Activated B cell treated with CpG ODN at 0.5 μM for 24 hours (primary cell): ENCODE results near the gene C10orf95. TPM values are rescaled to one million over a fixed set of nuclear protein-coding genes. Genes with fewer than 3 reads are reported as not detected.

Experiments
- ATAC-seq: fragments of 200-7000 bp; cut with Tn5 transposase; one replicate; pipeline ENCODE4 v1.10.0; 2021; ENCODE audit warnings: low read depth, mild to moderate bottlenecking, moderate library complexity
- CTCF ChIA-PET: fragments of 350-600 bp; sonication (Branson Sonifier 250); formaldehyde crosslinking; loops from one replicate; lab custom pipeline; 2021; ENCODE audit warnings: antibody characterized with exemption; lab: Charles Lee
- POLR2A ChIA-PET: fragments of 350-600 bp; sonication (Branson Sonifier 250); formaldehyde crosslinking; loops from one replicate; lab custom pipeline; 2021; ENCODE audit warnings: antibody characterized with exemption; lab: Charles Lee
- DNase-seq: peaks from one replicate; pipeline ENCODE4 v3.0.0; 2022
- H3K27ac Mint-ChIP-seq: one replicate; pipeline ENCODE4 v1.8.0; 2020; ENCODE audit warnings: mixed read lengths
- H3K27me3 Mint-ChIP-seq: one replicate; pipeline ENCODE4 v1.8.0; 2021; ENCODE audit warnings: mixed read lengths
- H3K36me3 Mint-ChIP-seq: one replicate; pipeline ENCODE4 v1.8.0; 2021; ENCODE audit warnings: low read depth, mixed read lengths
- H3K4me1 Mint-ChIP-seq: one replicate; pipeline ENCODE4 v1.8.0; 2021; ENCODE audit warnings: mixed read lengths
- H3K4me3 Mint-ChIP-seq: one replicate; pipeline ENCODE4 v1.8.0; 2020; ENCODE audit warnings: mild to moderate bottlenecking, mixed read lengths
- H3K9me3 Mint-ChIP-seq: one replicate; pipeline ENCODE4 v1.8.0; 2020; ENCODE audit warnings: mixed read lengths
- intact Hi-C: fragments of 100-400 bp; cut with micrococcal nuclease; formaldehyde crosslinking; loops from one replicate; pipeline ENCODE4 v1.15.1; 2024
- total RNA-seq: library from RNA; stranded (reverse); gene quantifications from 2 replicates; pipeline ENCODE4 v1.2.3, GENCODE V29; 2022
- TF ChIP-seq, protein P1 (sequence below): fragments of 200-600 bp; IDR thresholded peaks from one replicate; pipeline ENCODE4 v1.8.0; 2022; ENCODE audit warnings: antibody characterized with exemption, mild to moderate bottlenecking

Gene C10orf95
- total RNA-seq, 1 donor from 2014 or later = 0.35 TPM

DNA sequence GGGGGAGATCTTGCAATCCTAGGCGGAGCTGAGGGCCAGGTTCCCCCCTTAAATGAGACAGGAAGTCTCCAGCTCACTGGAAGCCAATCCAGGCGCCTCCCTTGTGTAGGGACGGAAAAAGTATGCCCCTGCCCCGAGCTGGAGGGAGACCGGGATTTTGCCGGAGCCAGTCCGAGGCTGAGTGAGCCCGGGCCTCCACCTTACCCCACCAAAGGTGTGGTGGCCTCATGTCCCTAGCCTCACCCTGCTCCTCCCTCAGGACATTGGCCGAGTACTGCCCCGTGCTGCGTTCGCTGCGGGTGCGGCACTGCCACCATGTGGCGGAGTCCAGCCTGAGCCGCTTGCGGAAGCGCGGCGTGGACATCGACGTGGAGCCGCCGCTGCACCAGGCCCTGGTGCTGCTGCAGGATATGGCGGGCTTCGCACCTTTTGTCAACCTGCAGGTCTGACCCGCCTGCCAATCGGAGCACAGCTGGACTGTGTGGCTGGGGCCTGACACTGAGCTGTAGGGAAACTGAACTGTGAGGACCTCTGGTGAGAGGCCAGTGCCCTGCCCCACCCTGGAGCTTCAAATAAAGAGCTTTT is 28.7 kb downstream of the C10orf95 start:
- H3K36me3 Mint-ChIP-seq = peaks cover 29% of the 10 kb centered on the region
- peaks cover 45% of the 10 kb centered on the region for H3K4me1 Mint-ChIP-seq
- intact Hi-C loops = loop anchor here (1.0 to 2.0 kb wide), 3 partner anchors 70 to 290 kb away; no protein-coding TSS in a partner anchor
- CTCF ChIA-PET = interaction anchor here (0.7 to 5.2 kb wide), 18 partner anchors 10 to 253 kb away, joined by 3 to 40 read pairs (median 4); partner anchors contain the start of genes C10orf95, CUEDC2 and NFKB2
- H3K27me3 Mint-ChIP-seq = peaks cover 8% of the 10 kb centered on the region
- no peaks in the 10 kb centered on the region for H3K9me3 Mint-ChIP-seq
- TF ChIP-seq, protein P1, sequence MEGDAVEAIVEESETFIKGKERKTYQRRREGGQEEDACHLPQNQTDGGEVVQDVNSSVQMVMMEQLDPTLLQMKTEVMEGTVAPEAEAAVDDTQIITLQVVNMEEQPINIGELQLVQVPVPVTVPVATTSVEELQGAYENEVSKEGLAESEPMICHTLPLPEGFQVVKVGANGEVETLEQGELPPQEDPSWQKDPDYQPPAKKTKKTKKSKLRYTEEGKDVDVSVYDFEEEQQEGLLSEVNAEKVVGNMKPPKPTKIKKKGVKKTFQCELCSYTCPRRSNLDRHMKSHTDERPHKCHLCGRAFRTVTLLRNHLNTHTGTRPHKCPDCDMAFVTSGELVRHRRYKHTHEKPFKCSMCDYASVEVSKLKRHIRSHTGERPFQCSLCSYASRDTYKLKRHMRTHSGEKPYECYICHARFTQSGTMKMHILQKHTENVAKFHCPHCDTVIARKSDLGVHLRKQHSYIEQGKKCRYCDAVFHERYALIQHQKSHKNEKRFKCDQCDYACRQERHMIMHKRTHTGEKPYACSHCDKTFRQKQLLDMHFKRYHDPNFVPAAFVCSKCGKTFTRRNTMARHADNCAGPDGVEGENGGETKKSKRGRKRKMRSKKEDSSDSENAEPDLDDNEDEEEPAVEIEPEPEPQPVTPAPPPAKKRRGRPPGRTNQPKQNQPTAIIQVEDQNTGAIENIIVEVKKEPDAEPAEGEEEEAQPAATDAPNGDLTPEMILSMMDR = no peak
- ATAC-seq (peak; percentile 25), DNase-seq (peak; percentile 57)
- H3K27ac Mint-ChIP-seq = peak overlapping the region; percentile 65
- H3K4me3 Mint-ChIP-seq = peak overlapping the region; percentile 98
- POLR2A ChIA-PET = interaction anchor here (1.2 to 6.2 kb wide), 6 partner anchors 10 to 220 kb away, joined by 4 to 305 read pairs (median 21); partner anchors contain the start of genes C10orf95, CUEDC2 and NFKB2

DNA sequence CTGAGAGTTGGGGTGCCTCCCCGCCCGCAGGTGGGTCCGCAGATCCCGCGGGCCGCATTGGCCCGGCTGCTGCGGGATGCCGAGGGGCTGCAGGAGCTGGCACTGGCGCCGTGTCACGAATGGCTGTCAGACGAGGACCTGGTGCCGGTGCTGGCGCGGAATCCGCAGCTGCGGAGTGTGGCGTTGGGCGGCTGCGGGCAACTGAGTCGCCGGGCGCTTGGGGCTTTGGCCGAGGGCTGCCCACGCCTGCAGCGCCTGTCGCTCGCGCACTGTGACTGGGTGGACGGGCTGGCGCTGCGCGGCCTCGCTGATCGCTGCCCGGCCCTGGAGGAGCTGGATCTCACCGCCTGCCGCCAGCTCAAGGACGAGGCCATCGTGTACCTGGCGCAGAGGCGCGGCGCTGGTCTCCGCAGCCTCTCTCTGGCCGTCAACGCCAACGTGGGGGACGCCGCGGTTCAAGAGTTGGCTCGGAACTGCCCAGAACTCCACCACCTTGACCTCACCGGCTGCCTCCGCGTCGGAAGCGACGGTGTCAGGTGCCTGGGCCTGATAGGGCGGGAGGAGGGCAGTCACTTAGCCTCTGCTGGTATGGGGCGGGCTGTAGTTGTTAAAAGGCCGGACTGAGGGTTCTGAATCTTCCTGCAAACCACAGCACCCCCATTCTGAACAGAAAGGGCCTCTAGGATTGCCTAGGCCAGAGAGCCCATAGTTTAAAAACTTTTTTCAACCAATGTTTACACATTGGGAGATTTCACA is 29.4 kb downstream of the C10orf95 start:
- TF ChIP-seq, protein P1 = no peak
- Mint-ChIP-seq H3K27me3 (peaks cover 13% of the 10 kb centered on the region), H3K36me3 (peaks cover 23% of the 10 kb centered on the region), H3K9me3 (no peaks in the 10 kb centered on the region), H3K4me1 (peaks cover 45% of the 10 kb centered on the region), H3K4me3 (peak overlapping the region; percentile 98), H3K27ac (peak overlapping the region; percentile 95)
- ChIA-PET CTCF (interaction anchor here (0.9 to 5.2 kb wide), 18 partner anchors 11 to 252 kb away, joined by 3 to 40 read pairs (median 4); partner anchors contain the start of genes CUEDC2, NFKB2 and SUFU), POLR2A (interaction anchor here (0.5 to 6.2 kb wide), 12 partner anchors 8 to 220 kb away, joined by 4 to 305 read pairs (median 10); partner anchors contain the start of genes C10orf95, CUEDC2, NFKB2 and PITX3)
- intact Hi-C loops = loop anchor here (1.0 to 2.0 kb wide), 12 partner anchors 10 to 301 kb away; partner anchors contain the start of genes ACTR1A, CUEDC2 and LDB1
- DNase-seq (no peak), ATAC-seq (no peak)

DNA sequence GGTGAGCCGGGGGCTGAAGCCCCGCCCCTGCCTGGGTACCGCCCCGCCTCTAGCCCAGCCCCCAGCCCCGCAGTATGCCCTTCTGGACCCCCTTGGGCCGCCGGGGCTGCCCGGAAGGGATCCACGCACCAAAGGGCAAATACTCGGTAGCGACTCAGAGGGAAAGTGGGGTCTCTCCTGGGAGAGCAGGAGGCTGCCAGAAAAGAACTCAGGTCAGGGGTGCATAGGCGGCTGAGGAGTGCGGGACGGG is 29.9 kb downstream of the C10orf95 start:
- Mint-ChIP-seq H3K27ac (peak overlapping the region; percentile 95), H3K9me3 (no peaks in the 10 kb centered on the region), H3K36me3 (peaks cover 23% of the 10 kb centered on the region), H3K4me3 (peak overlapping the region; percentile 98), H3K4me1 (peaks cover 45% of the 10 kb centered on the region), H3K27me3 (peaks cover 14% of the 10 kb centered on the region)
- ChIA-PET POLR2A (interaction anchor here (0.5 to 6.2 kb wide), 16 partner anchors 9 to 225 kb away, joined by 4 to 305 read pairs (median 8); partner anchors contain the start of genes C10orf95, CUEDC2, NFKB2 and PITX3), CTCF (interaction anchor here (1.1 to 5.2 kb wide), 12 partner anchors 11 to 191 kb away, joined by 3 to 40 read pairs (median 6); partner anchors contain the start of genes CUEDC2, NFKB2 and SUFU)
- TF ChIP-seq, protein P1 = no peak
- intact Hi-C loops = loop anchor here (1.0 to 2.0 kb wide), 9 partner anchors 11 to 301 kb away; partner anchors contain the start of genes ACTR1A, CUEDC2 and LDB1
- ATAC-seq (no peak), DNase-seq (no peak)

DNA sequence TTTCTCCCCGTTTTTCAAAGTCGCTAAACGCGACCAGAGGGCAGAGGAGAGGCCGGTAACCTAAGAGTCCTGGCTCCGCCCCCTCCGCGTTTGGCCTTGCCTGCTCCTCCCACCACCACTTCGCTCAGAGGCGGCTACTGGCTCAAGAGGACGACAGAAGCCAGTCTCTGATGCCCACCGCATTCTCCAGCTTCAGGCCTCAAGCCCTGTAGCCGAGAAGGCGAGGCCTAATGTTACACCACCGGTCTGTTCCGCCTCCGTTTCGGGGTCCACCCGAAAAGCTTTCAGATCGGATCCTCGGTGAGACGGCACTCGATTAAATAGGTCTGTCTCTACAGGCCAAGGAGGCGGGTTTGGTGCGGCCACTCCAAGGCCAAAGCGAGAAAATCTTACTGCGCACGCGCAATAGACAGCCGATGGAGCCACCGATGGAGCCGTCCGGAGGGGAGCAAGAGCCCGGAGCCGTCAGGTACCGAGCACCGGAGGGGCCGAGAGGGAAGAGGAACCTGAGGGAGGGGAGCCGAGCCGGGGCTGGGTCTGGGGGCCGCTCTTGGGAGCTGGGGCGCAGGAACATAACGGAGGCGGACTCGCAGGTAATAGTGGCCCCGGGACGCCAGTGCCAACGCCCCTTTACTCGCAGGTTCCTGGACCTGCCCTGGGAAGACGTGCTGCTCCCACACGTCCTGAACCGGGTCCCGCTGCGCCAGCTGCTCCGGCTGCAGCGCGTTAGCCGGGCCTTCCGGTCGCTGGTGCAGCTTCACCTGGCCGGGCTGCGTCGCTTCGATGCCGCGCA is 30.4 kb downstream of the C10orf95 start, which contains the start of gene FBXL15:
TSS of gene FBXL15 (plus strand) at position 123 of the 793 bp plus-strand sequence. CDS start at position 417, 294 bp downstream.
- H3K27me3 Mint-ChIP-seq = peaks cover 18% of the 10 kb centered on the region
- DNase-seq (peak; percentile 93), ATAC-seq (peak; percentile 78)
- TF ChIP-seq, protein P1 = no peak
- H3K4me1 Mint-ChIP-seq = peaks cover 45% of the 10 kb centered on the region
- CTCF ChIA-PET = interaction anchor here (1.1 to 5.2 kb wide), 10 partner anchors 12 to 190 kb away, joined by 3 to 40 read pairs (median 10); partner anchors contain the start of genes CUEDC2, NFKB2 and SUFU
- intact Hi-C loops = loop anchor here (1.0 to 2.0 kb wide), 11 partner anchors 10 to 300 kb away; partner anchors contain the start of genes ACTR1A, CUEDC2, GBF1 and LDB1
- no peaks in the 10 kb centered on the region for H3K9me3 Mint-ChIP-seq
- peak within 1 kb of the TSS; percentile 95 for H3K27ac Mint-ChIP-seq
- peak within 1 kb of the TSS; percentile 98 for H3K4me3 Mint-ChIP-seq
- peaks cover 23% of the 10 kb centered on the region for H3K36me3 Mint-ChIP-seq
- POLR2A ChIA-PET = interaction anchor here (0.5 to 6.2 kb wide), 19 partner anchors 9 to 255 kb away, joined by 3 to 305 read pairs (median 7); partner anchors contain the start of genes ACTR1A, C10orf95, CUEDC2 and NFKB2
